Measurements from ENCODE around the gene SOS2. TPM values are rescaled to one million over a fixed set of nuclear protein-coding genes. Genes with fewer than 3 reads are reported as not detected.
A peak's percentile ranks its signal among the peaks of the same experiment; 100 is the strongest.

SOS2 gene
- total and polyA plus RNA-seq, 10 of the 15 experiments (the other 5 are each of a cell fraction or from before 2014, with no cell fraction given) = 2.1 to 16.8 (median 8.4) TPM

DNA sequence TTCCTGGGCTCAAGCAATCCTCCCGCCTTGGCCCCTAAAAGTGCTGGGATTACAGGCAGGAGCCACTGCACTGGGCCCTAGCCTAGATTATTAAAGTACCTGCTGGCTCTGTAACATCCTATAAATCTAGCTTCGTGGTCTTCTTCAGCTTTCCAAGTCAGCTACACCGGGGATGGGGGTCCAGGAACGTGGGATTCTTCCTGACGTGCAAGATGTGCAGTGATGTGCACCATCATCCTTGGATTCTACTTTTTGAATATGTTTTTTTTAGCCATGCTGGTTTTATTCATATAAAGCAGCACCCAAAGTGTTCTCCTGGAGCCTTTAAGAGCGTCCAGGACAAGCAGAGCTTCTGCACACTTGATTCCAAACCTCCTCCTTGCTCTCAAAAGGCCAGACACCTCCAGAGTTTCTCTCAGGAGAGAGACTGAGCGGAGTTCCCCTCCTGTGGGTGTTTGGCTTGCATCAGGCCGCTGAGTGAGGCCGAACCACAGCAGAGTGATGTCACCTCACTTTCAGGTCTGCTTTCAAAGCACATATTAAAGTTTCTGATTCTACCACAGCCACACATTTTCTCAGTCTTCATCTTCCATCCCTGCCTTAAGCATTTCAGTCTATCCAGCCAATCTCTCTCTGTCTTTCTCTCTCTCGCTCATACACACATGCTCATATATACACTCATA lies 148.5 kb downstream of the SOS2 start:
- intact Hi-C loops (cut with micrococcal nuclease; ENCODE audit: unreplicated experiment) = loop anchor here (1.0 to 2.0 kb wide), 7 partner anchors 18 to 221 kb away; partner anchors contain the start of gene ARF6
- DNase-seq (ENCODE audit: low read depth, low spot score) (peak; percentile 92), FAIRE-seq (peak; percentile 86), ATAC-seq (peak; percentile 72)
- 15% methylated on average over 10 of the region's 10 CpGs for whole genome bisulfite sequencing (ENCODE audit: insufficient coverage, insufficient replicate concordance, low lambda C conversion rate, missing lambda C conversion rate)
- H3K36me3 ChIP-seq (ENCODE audit: control insufficient read depth in 2 of 2, insufficient read depth in 2 of 2, low read length in 1 of 2) = no peaks in the 10 kb centered on the region
- no peak overlapping the region; the same call in 1 of the 2 replicates for H2AFZ ChIP-seq (ENCODE audit: control insufficient read depth, low read depth, low read length)
- H3K9ac ChIP-seq (ENCODE audit: control insufficient read depth, insufficient read depth, low read length) = peak overlapping the region; percentile 81
- ChIA-PET POLR2A (interaction anchor here (0.7 to 3.8 kb wide), 14 partner anchors 9 to 217 kb away, joined by 3 to 42 read pairs (median 4); no protein-coding TSS in a partner anchor), SMC1A (ENCODE audit: uncharacterized antibody, unreplicated experiment) (interaction anchor here (0.7 to 3.9 kb wide), 25 partner anchors 11 to 230 kb away, joined by 3 to 74 read pairs (median 5); partner anchors contain the start of gene NEMF), CTCF (interaction anchor here (0.5 to 3.8 kb wide), 18 partner anchors 11 to 230 kb away, joined by 3 to 20 read pairs (median 6); partner anchors contain the start of gene NEMF), RAD21 (ENCODE audit: unreplicated experiment) (interaction anchor here (0.5 to 3.9 kb wide), 18 partner anchors 11 to 230 kb away, joined by 3 to 99 read pairs (median 8); partner anchors contain the start of gene NEMF)
- peaks cover 62% of the 10 kb centered on the region for H3K4me1 ChIP-seq (ENCODE audit: control insufficient read depth, insufficient read depth, low read length)
- no peaks in the 10 kb centered on the region for H4K20me1 ChIP-seq (ENCODE audit: control insufficient read depth, insufficient read depth)
- H3K9me3 ChIP-seq (replicated peaks; ENCODE audit: control insufficient read depth, insufficient read depth, low read length) = no peaks in the 10 kb centered on the region
- in situ Hi-C loops (cut with MboI) = no loop called here
- peak overlapping the region; percentile 29; the same call in 1 of the 2 replicates for H3K4me3 ChIP-seq
- peak overlapping the region; percentile 95 for H3K27ac ChIP-seq (ENCODE audit: control insufficient read depth, insufficient read depth)
- peak overlapping the region; percentile 100 for H3K4me2 ChIP-seq (ENCODE audit: control insufficient read depth, insufficient read depth)
- no peaks in the 10 kb centered on the region for H3K27me3 ChIP-seq (replicated peaks in 1 of 2; ENCODE audit: control insufficient read depth in 2 of 2, insufficient read depth in 2 of 2, low read length in 1 of 2)
- BruUV-seq (replicated peaks) = no TSS peak
- peaks cover 12% of the 10 kb centered on the region for H3K79me2 ChIP-seq (ENCODE audit: control insufficient read depth, insufficient read depth, low read length)
- TF ChIP-seq ZSCAN29 (IDR thresholded peaks at IDR 0.05) = no peak
- peak; percentile 76 for TF ChIP-seq CHD2 (IDR thresholded peaks at IDR 0.05; ENCODE audit: borderline replicate concordance, low read depth, low read length)
- TF ChIP-seq SMAD1 (IDR thresholded peaks at IDR 0.05; ENCODE audit: low read depth, partially characterized antibody) = peak; percentile 83
- TF ChIP-seq MTA3 (IDR thresholded peaks at IDR 0.05; ENCODE audit: borderline replicate concordance, low read length) = peak; percentile 60; the same call in 1 of the 2 replicates
- TF ChIP-seq SUZ12 (IDR thresholded peaks at IDR 0.05; ENCODE audit: unreplicated experiment) = no peak
- TF ChIP-seq, protein P1, sequence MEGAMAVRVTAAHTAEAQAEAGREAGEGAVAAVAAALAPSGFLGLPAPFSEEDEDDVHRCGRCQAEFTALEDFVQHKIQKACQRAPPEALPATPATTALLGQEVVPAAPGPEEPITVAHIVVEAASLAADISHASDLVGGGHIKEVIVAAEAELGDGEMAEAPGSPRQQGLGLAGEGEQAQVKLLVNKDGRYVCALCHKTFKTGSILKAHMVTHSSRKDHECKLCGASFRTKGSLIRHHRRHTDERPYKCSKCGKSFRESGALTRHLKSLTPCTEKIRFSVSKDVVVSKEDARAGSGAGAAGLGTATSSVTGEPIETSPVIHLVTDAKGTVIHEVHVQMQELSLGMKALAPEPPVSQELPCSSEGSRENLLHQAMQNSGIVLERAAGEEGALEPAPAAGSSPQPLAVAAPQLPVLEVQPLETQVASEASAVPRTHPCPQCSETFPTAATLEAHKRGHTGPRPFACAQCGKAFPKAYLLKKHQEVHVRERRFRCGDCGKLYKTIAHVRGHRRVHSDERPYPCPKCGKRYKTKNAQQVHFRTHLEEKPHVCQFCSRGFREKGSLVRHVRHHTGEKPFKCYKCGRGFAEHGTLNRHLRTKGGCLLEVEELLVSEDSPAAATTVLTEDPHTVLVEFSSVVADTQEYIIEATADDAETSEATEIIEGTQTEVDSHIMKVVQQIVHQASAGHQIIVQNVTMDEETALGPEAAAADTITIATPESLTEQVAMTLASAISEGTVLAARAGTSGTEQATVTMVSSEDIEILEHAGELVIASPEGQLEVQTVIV (IDR thresholded peaks at IDR 0.05; ENCODE audit: borderline replicate concordance, partially characterized antibody) = no peak
- TF ChIP-seq, protein P2, sequence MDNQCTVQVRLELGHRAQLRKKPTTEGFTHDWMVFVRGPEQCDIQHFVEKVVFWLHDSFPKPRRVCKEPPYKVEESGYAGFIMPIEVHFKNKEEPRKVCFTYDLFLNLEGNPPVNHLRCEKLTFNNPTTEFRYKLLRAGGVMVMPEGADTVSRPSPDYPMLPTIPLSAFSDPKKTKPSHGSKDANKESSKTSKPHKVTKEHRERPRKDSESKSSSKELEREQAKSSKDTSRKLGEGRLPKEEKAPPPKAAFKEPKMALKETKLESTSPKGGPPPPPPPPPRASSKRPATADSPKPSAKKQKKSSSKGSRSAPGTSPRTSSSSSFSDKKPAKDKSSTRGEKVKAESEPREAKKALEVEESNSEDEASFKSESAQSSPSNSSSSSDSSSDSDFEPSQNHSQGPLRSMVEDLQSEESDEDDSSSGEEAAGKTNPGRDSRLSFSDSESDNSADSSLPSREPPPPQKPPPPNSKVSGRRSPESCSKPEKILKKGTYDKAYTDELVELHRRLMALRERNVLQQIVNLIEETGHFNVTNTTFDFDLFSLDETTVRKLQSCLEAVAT (IDR thresholded peaks at IDR 0.05) = peak; percentile 69
- TF ChIP-seq RAD21 (IDR thresholded peaks at IDR 0.05; ENCODE audit: insufficient read depth, low read depth, low read length) = no peak
- TF ChIP-seq EZH2 (IDR thresholded peaks at IDR 0.05; ENCODE audit: borderline replicate concordance, control insufficient read depth, low read depth, low read length) = no peak
- TF ChIP-seq, protein P3, sequence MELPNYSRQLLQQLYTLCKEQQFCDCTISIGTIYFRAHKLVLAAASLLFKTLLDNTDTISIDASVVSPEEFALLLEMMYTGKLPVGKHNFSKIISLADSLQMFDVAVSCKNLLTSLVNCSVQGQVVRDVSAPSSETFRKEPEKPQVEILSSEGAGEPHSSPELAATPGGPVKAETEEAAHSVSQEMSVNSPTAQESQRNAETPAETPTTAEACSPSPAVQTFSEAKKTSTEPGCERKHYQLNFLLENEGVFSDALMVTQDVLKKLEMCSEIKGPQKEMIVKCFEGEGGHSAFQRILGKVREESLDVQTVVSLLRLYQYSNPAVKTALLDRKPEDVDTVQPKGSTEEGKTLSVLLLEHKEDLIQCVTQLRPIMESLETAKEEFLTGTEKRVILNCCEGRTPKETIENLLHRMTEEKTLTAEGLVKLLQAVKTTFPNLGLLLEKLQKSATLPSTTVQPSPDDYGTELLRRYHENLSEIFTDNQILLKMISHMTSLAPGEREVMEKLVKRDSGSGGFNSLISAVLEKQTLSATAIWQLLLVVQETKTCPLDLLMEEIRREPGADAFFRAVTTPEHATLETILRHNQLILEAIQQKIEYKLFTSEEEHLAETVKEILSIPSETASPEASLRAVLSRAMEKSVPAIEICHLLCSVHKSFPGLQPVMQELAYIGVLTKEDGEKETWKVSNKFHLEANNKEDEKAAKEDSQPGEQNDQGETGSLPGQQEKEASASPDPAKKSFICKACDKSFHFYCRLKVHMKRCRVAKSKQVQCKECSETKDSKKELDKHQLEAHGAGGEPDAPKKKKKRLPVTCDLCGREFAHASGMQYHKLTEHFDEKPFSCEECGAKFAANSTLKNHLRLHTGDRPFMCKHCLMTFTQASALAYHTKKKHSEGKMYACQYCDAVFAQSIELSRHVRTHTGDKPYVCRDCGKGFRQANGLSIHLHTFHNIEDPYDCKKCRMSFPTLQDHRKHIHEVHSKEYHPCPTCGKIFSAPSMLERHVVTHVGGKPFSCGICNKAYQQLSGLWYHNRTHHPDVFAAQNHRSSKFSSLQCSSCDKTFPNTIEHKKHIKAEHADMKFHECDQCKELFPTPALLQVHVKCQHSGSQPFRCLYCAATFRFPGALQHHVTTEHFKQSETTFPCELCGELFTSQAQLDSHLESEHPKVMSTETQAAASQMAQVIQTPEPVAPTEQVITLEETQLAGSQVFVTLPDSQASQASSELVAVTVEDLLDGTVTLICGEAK (IDR thresholded peaks at IDR 0.05; ENCODE audit: borderline replicate concordance) = no peak; the same call in 1 of the 2 replicates
- TF ChIP-seq KDM1A (IDR thresholded peaks at IDR 0.05; ENCODE audit: borderline replicate concordance) = no peak
- 0 out of 2 replicates have a peak, but pooled peaks have one; percentile 10 for TF ChIP-seq SIN3A (IDR thresholded peaks at IDR 0.05; ENCODE audit: low read depth, low read length)
- TF ChIP-seq PAX5 (IDR thresholded peaks at IDR 0.05; ENCODE audit: borderline replicate concordance, low read depth, low read length) = peak; percentile 94
